Lung (tissue), 12 donors: ENCODE measurements around the gene CCDC85C. TPM values are rescaled to one million over a fixed set of nuclear protein-coding genes. Genes with fewer than 3 reads are reported as not detected.

Source experiments
- ATAC-seq: fragments of 200-7000 bp; cut with Tn5 transposase; one replicate; pipeline ENCODE4 v1.9.1; 2020; ENCODE audit warnings: moderate number of reproducible peaks; ENCODE audit not compliant: insufficient read depth, low FRiP score
- DNase-seq, 3 donors: peaks; one replicate each; pipeline ENCODE4 v3.0.0-alpha.2; 2013 to 2017
- H3K27ac ChIP-seq, 2 donors: one replicate each; pipeline ENCODE4 v1.5.1; 2013; ENCODE audit warnings: mild to moderate bottlenecking in 2 of 2, moderate library complexity in 2 of 2, control low read depth in 1 of 2, inconsistent platforms in 1 of 2, low read depth in 1 of 2, low read length in 1 of 2
- H3K27me3 ChIP-seq, 3 donors: one replicate each; pipeline ENCODE4 v1.5.1; 2013; ENCODE audit warnings: low read length in 2 of 3; ENCODE audit not compliant: control insufficient read depth in 3 of 3, insufficient read depth in 3 of 3
- H3K36me3 ChIP-seq, 4 donors: one replicate each; pipeline ENCODE4 v1.5.1; 2013; ENCODE audit warnings: low read length in 4 of 4, mild to moderate bottlenecking in 1 of 4, moderate library complexity in 1 of 4; ENCODE audit not compliant: control insufficient read depth in 4 of 4, insufficient read depth in 4 of 4
- H3K4me1 ChIP-seq, 5 donors: one replicate each; pipeline ENCODE4 v1.5.1; 2013; ENCODE audit warnings: low read length in 5 of 5, mild to moderate bottlenecking in 2 of 5, moderate library complexity in 1 of 5; ENCODE audit not compliant: control insufficient read depth in 5 of 5, insufficient read depth in 5 of 5
- H3K4me3 ChIP-seq: one replicate; pipeline ENCODE4 v1.5.1; 2013; ENCODE audit warnings: mild to moderate bottlenecking, control low read depth, moderate library complexity
- H3K9ac ChIP-seq, 2 donors: one replicate each; pipeline ENCODE4 v1.5.1; 2013; ENCODE audit warnings: low read length in 2 of 2, control low read depth in 1 of 2; ENCODE audit not compliant: insufficient read depth in 1 of 2
- H3K9me3 ChIP-seq, 4 donors: one replicate each; pipeline ENCODE4 v1.5.1; 2013; ENCODE audit warnings: low read length in 3 of 4, mild to moderate bottlenecking in 1 of 4, moderate library complexity in 1 of 4; ENCODE audit not compliant: control insufficient read depth in 4 of 4, insufficient read depth in 3 of 4
- WGBS, 2 donors: extraction: QIAGEN DNeasy Blood & Tissue Kit; methylation state at CpG; one replicate each; pipeline ENCODE4 v1.1.7; 2013; 5-methylcytosine and 5-hydroxymethylcytosine counted together
- polyA plus RNA-seq, 2 donors: library from polyadenylated mRNA; stranded (reverse); fragments of 200-250 nt; gene quantifications; one replicate each; pipeline ENCODE4 v1.2.1, GENCODE V29; 2013
- total RNA-seq, 2 donors: library from RNA; depleted of rRNA in 1 of 2; stranded (reverse); fragments of >200 nt in 1 of 2; gene quantifications; one replicate each; pipeline ENCODE4 v1.2.1, GENCODE V29; 2014 to 2021
- TF ChIP-seq, protein P1 (sequence below): IDR thresholded peaks from 2 replicates; pipeline ENCODE4 v1.5.1; 2012; ENCODE audit warnings: mild to moderate bottlenecking; ENCODE audit errors: control extremely low read depth, extremely low read depth
- donor health status: control.
- donor health status: control.
- donor health status: Bipolar disorder and iron deficiency.
- donor health status: healthy.
- donor health status: DM: yes; HTN: yes; CAD: no.

Gene CCDC85C
- total and polyA plus RNA-seq, 4 donors = 2.8 to 19.8 (median 17.6) TPM

DNA sequence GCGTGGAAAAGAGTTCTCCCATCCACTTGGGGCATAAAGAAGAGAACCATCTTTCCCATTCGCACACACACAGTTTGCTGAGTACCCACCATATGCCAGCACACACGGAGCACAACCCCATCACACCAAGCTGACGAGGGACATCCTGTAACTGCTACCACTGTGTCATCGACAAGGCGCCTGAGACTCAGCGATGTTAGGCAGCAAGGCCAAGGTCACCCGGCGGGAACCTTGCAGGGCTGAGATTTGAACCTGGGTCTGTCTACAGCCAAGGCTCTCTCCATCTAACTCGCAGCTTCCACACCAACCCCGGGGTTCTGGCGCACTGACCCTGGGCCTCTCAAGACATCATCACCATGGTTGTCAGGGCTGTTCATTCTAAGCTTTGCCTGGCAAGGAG lies 60.0 kb downstream of the CCDC85C start:
- Histone ChIP-seq H3K4me3 (no peak overlapping the region), H3K4me1 (peaks cover 0 to 21% (median 6%) of the 10 kb centered on the region in 5 donors), H3K27ac (no peak overlapping the region), H3K9ac (no peak overlapping the region), H3K36me3 (no peaks in the 10 kb centered on the region), H3K9me3 (no peaks in the 10 kb centered on the region), H3K27me3 (no peaks in the 10 kb centered on the region)
- 92% methylated on average over 12 of the region's 12 CpGs for WGBS, 2 donors
- DNase-seq (no peak), ATAC-seq (no peak)
- TF ChIP-seq, protein P1, sequence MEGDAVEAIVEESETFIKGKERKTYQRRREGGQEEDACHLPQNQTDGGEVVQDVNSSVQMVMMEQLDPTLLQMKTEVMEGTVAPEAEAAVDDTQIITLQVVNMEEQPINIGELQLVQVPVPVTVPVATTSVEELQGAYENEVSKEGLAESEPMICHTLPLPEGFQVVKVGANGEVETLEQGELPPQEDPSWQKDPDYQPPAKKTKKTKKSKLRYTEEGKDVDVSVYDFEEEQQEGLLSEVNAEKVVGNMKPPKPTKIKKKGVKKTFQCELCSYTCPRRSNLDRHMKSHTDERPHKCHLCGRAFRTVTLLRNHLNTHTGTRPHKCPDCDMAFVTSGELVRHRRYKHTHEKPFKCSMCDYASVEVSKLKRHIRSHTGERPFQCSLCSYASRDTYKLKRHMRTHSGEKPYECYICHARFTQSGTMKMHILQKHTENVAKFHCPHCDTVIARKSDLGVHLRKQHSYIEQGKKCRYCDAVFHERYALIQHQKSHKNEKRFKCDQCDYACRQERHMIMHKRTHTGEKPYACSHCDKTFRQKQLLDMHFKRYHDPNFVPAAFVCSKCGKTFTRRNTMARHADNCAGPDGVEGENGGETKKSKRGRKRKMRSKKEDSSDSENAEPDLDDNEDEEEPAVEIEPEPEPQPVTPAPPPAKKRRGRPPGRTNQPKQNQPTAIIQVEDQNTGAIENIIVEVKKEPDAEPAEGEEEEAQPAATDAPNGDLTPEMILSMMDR = no peak

DNA sequence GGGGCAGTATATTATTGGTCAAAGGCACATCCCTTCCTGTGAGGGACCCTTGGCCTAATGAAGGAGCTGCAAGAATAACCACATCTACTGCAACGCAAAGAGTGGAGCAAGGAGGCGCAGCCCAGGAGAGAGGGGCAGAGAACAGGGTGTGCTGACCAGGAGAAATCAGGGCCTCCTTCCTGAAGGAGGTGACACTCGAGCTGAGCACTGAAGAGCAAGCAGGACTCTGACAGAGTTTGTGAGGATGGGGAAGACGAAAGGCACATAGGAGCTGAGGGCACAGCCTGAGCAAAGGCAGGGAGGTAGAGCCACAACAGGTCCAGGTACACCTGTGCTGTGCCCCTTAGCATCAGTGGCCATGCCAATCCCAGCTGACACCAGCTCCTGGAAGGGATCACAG lies 60.6 kb downstream of the CCDC85C start:
- no peaks in the 10 kb centered on the region for H3K9me3 ChIP-seq
- 91 to 93% methylated on average over 4 of the region's 4 CpGs for WGBS, 2 donors
- ATAC-seq (no peak), DNase-seq (no peak)
- H3K4me1 ChIP-seq = peaks cover 0 to 21% (median 8%) of the 10 kb centered on the region in 5 donors
- H3K27ac ChIP-seq = no peak overlapping the region
- no peaks in the 10 kb centered on the region for H3K36me3 ChIP-seq
- no peaks in the 10 kb centered on the region for H3K27me3 ChIP-seq
- H3K9ac ChIP-seq = no peak overlapping the region
- TF ChIP-seq, protein P1 = no peak
- no peak overlapping the region for H3K4me3 ChIP-seq

DNA sequence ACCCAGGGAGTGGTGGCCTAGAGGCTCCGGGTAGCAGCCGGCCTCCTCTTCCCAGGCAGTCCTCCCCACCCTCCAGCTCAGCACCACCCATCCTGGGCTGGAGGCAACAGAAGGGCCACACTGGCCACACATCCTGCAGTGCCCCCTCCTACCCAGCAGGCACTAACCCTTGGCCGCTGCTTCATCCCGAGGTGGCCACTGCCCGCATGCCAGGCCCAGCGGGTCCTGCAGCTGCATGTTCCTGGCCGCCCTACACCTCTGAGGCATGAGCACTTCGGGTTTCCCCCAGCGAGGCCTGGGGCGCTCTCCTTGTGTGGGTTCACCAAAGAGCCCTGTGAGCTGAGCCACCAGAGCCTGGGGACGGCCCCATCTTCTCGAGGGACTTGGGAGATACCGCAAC lies 61.4 kb downstream of the CCDC85C start:
- DNase-seq = no peak
- H3K9me3 ChIP-seq = no peaks in the 10 kb centered on the region
- WGBS, 2 donors = 87 to 89% methylated on average over 13 of the region's 13 CpGs

More for the DNA sequence above, 61.4 kb downstream of the CCDC85C start:
- Histone ChIP-seq H3K27ac (no peak overlapping the region), H3K27me3 (no peaks in the 10 kb centered on the region), H3K9ac (no peak overlapping the region), H3K4me3 (no peak overlapping the region), H3K4me1 (peaks cover 0 to 21% (median 14%) of the 10 kb centered on the region in 5 donors), H3K36me3 (no peaks in the 10 kb centered on the region)
- TF ChIP-seq, protein P1 = no peak
- no peak for ATAC-seq
